PFSK-1 (cell line): ENCODE results near the gene ZNF687.

Source experiments
- FOXP2 ChIP-seq: optimal IDR thresholded peaks from 2 replicates; pipeline ENCODE3; 2011; ENCODE audit warnings: borderline replicate concordance, control low read depth, inconsistent platforms; ENCODE audit not compliant: insufficient read depth; ENCODE audit errors: extremely low read length, extremely low read depth
- POLR2AphosphoS5 ChIP-seq: IDR thresholded peaks from 2 replicates; pipeline ENCODE4 v1.6.1; 2012; ENCODE audit warnings: low read depth, mild to moderate bottlenecking, control low read depth, low read length, moderate library complexity
- REST ChIP-seq, 2 experiments: IDR thresholded peaks; 2 replicates each; pipeline versions ENCODE4 v1.6.1 to v1.8.0; 2011 to 2012; ENCODE audit warnings: low read depth in 2 of 2, low read length in 2 of 2, control low read depth in 1 of 2, inconsistent platforms in 1 of 2, mild to moderate bottlenecking in 1 of 2, moderate library complexity in 1 of 2; ENCODE audit not compliant: insufficient read depth in 1 of 2
- SIN3A ChIP-seq: IDR thresholded peaks from 2 replicates; pipeline ENCODE4 v1.6.1; 2012; ENCODE audit warnings: mild to moderate bottlenecking, low read length, moderate library complexity, borderline replicate concordance; ENCODE audit not compliant: insufficient read depth
- TAF1 ChIP-seq: IDR thresholded peaks from 2 replicates; pipeline ENCODE4 v1.6.1; 2012; ENCODE audit warnings: low read length, control low read depth, borderline replicate concordance; ENCODE audit not compliant: insufficient read depth

ZNF687 gene

GRCh38 chr1:151314137-151314875 lies 32.2 kb downstream of the ZNF687 start:
- TF ChIP-seq SIN3A (no peak), TAF1 (no peak), REST (IDR thresholded peaks at IDR 0.05; ENCODE audit: insufficient read depth in 1 of 2, low read depth in 2 of 2, low read length in 2 of 2) (no peak)

- TF ChIP-seq REST (IDR thresholded peaks at IDR 0.05; ENCODE audit: insufficient read depth in 1 of 2, low read depth in 2 of 2, low read length in 2 of 2) (no peak), TAF1 (no peak), SIN3A (no peak), POLR2AphosphoS5 (no peak), FOXP2 (no peak)
Measured at GRCh38 chr1:151315565-151316235, 33.6 kb downstream of the ZNF687 start.

GRCh38 chr1:151318975-151319374 lies 36.9 kb downstream of the ZNF687 start:
- TF ChIP-seq REST (IDR thresholded peaks at IDR 0.05; ENCODE audit: insufficient read depth in 1 of 2, low read depth in 2 of 2, low read length in 2 of 2) = no peak
- TF ChIP-seq POLR2AphosphoS5 = no peak

GRCh38 chr1:151324390-151324930 lies 42.4 kb downstream of the ZNF687 start:
- no peak for TF ChIP-seq TAF1
- no peak for TF ChIP-seq REST (IDR thresholded peaks at IDR 0.05; ENCODE audit: insufficient read depth in 1 of 2, low read depth in 2 of 2, low read length in 2 of 2)
- no peak for TF ChIP-seq SIN3A
- TF ChIP-seq FOXP2 = no peak
- TF ChIP-seq POLR2AphosphoS5 = no peak

- no peak for TF ChIP-seq FOXP2
- no peak for TF ChIP-seq REST (IDR thresholded peaks at IDR 0.05; ENCODE audit: insufficient read depth in 1 of 2, low read depth in 2 of 2, low read length in 2 of 2)
- no peak for TF ChIP-seq TAF1
- TF ChIP-seq POLR2AphosphoS5 = no peak
- TF ChIP-seq SIN3A = no peak
Measured at GRCh38 chr1:151325231-151325630, 43.1 kb downstream of the ZNF687 start.
